ENCODE data around the gene EGFR.

Gene EGFR

GRCh38 chr7:55190511-55191160 lies 171.8 kb downstream of the EGFR start:
- TF ChIP-seq EZH2phosphoT487 (IDR thresholded peaks at IDR 0.05; ENCODE audit: borderline replicate concordance, low read length) (no peak), CTCF (IDR thresholded peaks at IDR 0.05; ENCODE audit: low read depth, low read length, poor library complexity, severe bottlenecking) (no peak)
- no peaks in the 10 kb centered on the region for H3K4me1 ChIP-seq (ENCODE audit: control insufficient read depth, low read length)
- H3K9me2 ChIP-seq (replicated peaks; ENCODE audit: control insufficient read depth, low read length) = no peaks in the 10 kb centered on the region
- no peaks in the 10 kb centered on the region for H3K36me3 ChIP-seq (ENCODE audit: control insufficient read depth, low read length)
- no peaks in the 10 kb centered on the region for H3K27me3 ChIP-seq (ENCODE audit: control insufficient read depth, low read length)
- no peak overlapping the region for H3K27ac ChIP-seq (ENCODE audit: low read depth, low read length)
- H3K9me3 ChIP-seq (ENCODE audit: control insufficient read depth, insufficient read depth, low read length) = no peaks in the 10 kb centered on the region
- no peaks in the 10 kb centered on the region for H4K20me1 ChIP-seq (ENCODE audit: control insufficient read depth, insufficient read depth, low read depth, low read length)
- no peak overlapping the region for H3K4me2 ChIP-seq (ENCODE audit: low read length)
- no peaks in the 10 kb centered on the region for H3F3A ChIP-seq (ENCODE audit: control insufficient read depth, insufficient read depth)
- H3K79me2 ChIP-seq (ENCODE audit: control insufficient read depth, low read length) = no peaks in the 10 kb centered on the region
- no peak overlapping the region for H3K4me3 ChIP-seq (ENCODE audit: low read length)

- Histone ChIP-seq H3K27ac (ENCODE audit: low read depth, low read length) (no peak overlapping the region), H3K36me3 (ENCODE audit: control insufficient read depth, low read length) (no peaks in the 10 kb centered on the region)
These were observed 172.5 kb downstream of the EGFR start for GRCh38 chr7:55191161-55191925.

GRCh38 chr7:55191926-55192692 lies 173.3 kb downstream of the EGFR start:
- TF ChIP-seq EZH2phosphoT487 (IDR thresholded peaks at IDR 0.05; ENCODE audit: borderline replicate concordance, low read length) (no peak), CTCF (IDR thresholded peaks at IDR 0.05; ENCODE audit: low read depth, low read length, poor library complexity, severe bottlenecking) (no peak)
- no peaks in the 10 kb centered on the region for H3K79me2 ChIP-seq (ENCODE audit: control insufficient read depth, low read length)
- no peaks in the 10 kb centered on the region for H4K20me1 ChIP-seq (ENCODE audit: control insufficient read depth, insufficient read depth, low read depth, low read length)
- H3K27ac ChIP-seq (ENCODE audit: low read depth, low read length) = no peak overlapping the region
- H3K4me3 ChIP-seq (ENCODE audit: low read length) = no peak overlapping the region
- no peaks in the 10 kb centered on the region for H3K9me2 ChIP-seq (replicated peaks; ENCODE audit: control insufficient read depth, low read length)
- H3K9me3 ChIP-seq (ENCODE audit: control insufficient read depth, insufficient read depth, low read length) = no peaks in the 10 kb centered on the region
- no peaks in the 10 kb centered on the region for H3K4me1 ChIP-seq (ENCODE audit: control insufficient read depth, low read length)
- no peaks in the 10 kb centered on the region for H3K36me3 ChIP-seq (ENCODE audit: control insufficient read depth, low read length)
- no peaks in the 10 kb centered on the region for H3K27me3 ChIP-seq (ENCODE audit: control insufficient read depth, low read length)
- no peak overlapping the region for H3K4me2 ChIP-seq (ENCODE audit: low read length)
- H3F3A ChIP-seq (ENCODE audit: control insufficient read depth, insufficient read depth) = no peaks in the 10 kb centered on the region

More at GRCh38 chr7:55191161-55191925, 172.5 kb downstream of the EGFR start:
- H3K27me3 ChIP-seq (ENCODE audit: control insufficient read depth, low read length) = no peaks in the 10 kb centered on the region
- TF ChIP-seq EZH2phosphoT487 (IDR thresholded peaks at IDR 0.05; ENCODE audit: borderline replicate concordance, low read length) = no peak
- H3K4me1 ChIP-seq (ENCODE audit: control insufficient read depth, low read length) = no peaks in the 10 kb centered on the region
- no peak overlapping the region for H3K4me3 ChIP-seq (ENCODE audit: low read length)
- H3F3A ChIP-seq (ENCODE audit: control insufficient read depth, insufficient read depth) = no peaks in the 10 kb centered on the region
- H3K79me2 ChIP-seq (ENCODE audit: control insufficient read depth, low read length) = no peaks in the 10 kb centered on the region
- H3K9me2 ChIP-seq (replicated peaks; ENCODE audit: control insufficient read depth, low read length) = no peaks in the 10 kb centered on the region
- no peak overlapping the region for H3K4me2 ChIP-seq (ENCODE audit: low read length)
- H3K9me3 ChIP-seq (ENCODE audit: control insufficient read depth, insufficient read depth, low read length) = no peaks in the 10 kb centered on the region
- H4K20me1 ChIP-seq (ENCODE audit: control insufficient read depth, insufficient read depth, low read depth, low read length) = no peaks in the 10 kb centered on the region
